AG04450 (cell line): ENCODE results near the gene TMEM154. TPM values are rescaled to one million over a fixed set of nuclear protein-coding genes. Genes with fewer than 3 reads are reported as not detected.

ENCODE experiments used
- CTCF ChIA-PET: fragments of 300-600, 350-600 bp; formaldehyde crosslinking; extraction: SDS; loops from one replicate; lab custom pipeline; 2022; ENCODE audit warnings: antibody characterized with exemption, inconsistent platforms; lab: Charles Lee
- POLR2A ChIA-PET: fragments of 350-600 bp; formaldehyde crosslinking; extraction: SDS; loops from one replicate; lab custom pipeline; 2021; ENCODE audit warnings: antibody characterized with exemption, inconsistent platforms; lab: Yijun Ruan, JAX
- DNase-seq: peaks from one replicate; pipeline ENCODE4 v3.0.0-alpha.2; 2011; ENCODE audit warnings: low read depth, low spot score
- H3K27ac ChIP-seq: one replicate; pipeline ENCODE4 v1.5.1; 2012; ENCODE audit warnings: low read depth, low read length, control low read depth
- H3K27me3 ChIP-seq: one replicate; pipeline ENCODE4 v1.6.0; 2012; ENCODE audit warnings: low read length; ENCODE audit not compliant: control insufficient read depth, insufficient read depth
- H3K4me3 ChIP-seq: 2 replicates; pipeline ENCODE4 v1.5.1; 2011; ENCODE audit warnings: mild to moderate bottlenecking, low read depth, low read length, control low read depth
- H3K9me3 ChIP-seq: 2 replicates; pipeline ENCODE4 v1.5.1; 2012; ENCODE audit warnings: low read length; ENCODE audit not compliant: control insufficient read depth, insufficient read depth
- polyA plus RNA-seq: library from polyadenylated mRNA; depleted of rRNA; stranded (reverse); fragments of >200 nt; gene quantifications from 2 replicates; pipeline ENCODE4 v1.2.3, GENCODE V29; 2011
- TF ChIP-seq, protein P1 (sequence below): IDR thresholded peaks from 2 replicates; pipeline ENCODE4 v1.5.1; 2011; ENCODE audit warnings: low read depth, low read length, control low read depth, inconsistent platforms

The TMEM154 gene
- polyA plus RNA-seq, 1 experiment, result 0.63 TPM

- TF ChIP-seq, protein P1, sequence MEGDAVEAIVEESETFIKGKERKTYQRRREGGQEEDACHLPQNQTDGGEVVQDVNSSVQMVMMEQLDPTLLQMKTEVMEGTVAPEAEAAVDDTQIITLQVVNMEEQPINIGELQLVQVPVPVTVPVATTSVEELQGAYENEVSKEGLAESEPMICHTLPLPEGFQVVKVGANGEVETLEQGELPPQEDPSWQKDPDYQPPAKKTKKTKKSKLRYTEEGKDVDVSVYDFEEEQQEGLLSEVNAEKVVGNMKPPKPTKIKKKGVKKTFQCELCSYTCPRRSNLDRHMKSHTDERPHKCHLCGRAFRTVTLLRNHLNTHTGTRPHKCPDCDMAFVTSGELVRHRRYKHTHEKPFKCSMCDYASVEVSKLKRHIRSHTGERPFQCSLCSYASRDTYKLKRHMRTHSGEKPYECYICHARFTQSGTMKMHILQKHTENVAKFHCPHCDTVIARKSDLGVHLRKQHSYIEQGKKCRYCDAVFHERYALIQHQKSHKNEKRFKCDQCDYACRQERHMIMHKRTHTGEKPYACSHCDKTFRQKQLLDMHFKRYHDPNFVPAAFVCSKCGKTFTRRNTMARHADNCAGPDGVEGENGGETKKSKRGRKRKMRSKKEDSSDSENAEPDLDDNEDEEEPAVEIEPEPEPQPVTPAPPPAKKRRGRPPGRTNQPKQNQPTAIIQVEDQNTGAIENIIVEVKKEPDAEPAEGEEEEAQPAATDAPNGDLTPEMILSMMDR, result no peak
- DNase-seq, result no peak
- ChIA-PET CTCF (interaction anchor here (2.9 kb wide), 1 partner anchor 90 kb away, joined by 19 read pairs; no protein-coding TSS in a partner anchor), POLR2A (no interaction called here)
- H3K4me3 ChIP-seq, result peak overlapping the region; percentile 30; the same call in 1 of the 2 replicates
- H3K27ac ChIP-seq, result no peak overlapping the region
- peaks cover 10% of the 10 kb centered on the region for H3K27me3 ChIP-seq
- no peaks in the 10 kb centered on the region for H3K9me3 ChIP-seq
Observed at GRCh38 chr4:152591396-152591795, 88.4 kb downstream of the TMEM154 start.

GRCh38 chr4:152590179-152591031, 89.4 kb downstream of the TMEM154 start:
- Histone ChIP-seq H3K27me3 (peaks cover 7% of the 10 kb centered on the region), H3K9me3 (no peaks in the 10 kb centered on the region), H3K27ac (no peak overlapping the region), H3K4me3 (no peak overlapping the region)
- peak; percentile 81 for DNase-seq
- POLR2A ChIA-PET, result interaction anchor here (0.5 to 0.8 kb wide), 3 partner anchors 17 to 677 kb away, joined by 3 to 4 read pairs (median 4); no protein-coding TSS in a partner anchor
- CTCF ChIA-PET, result interaction anchor here (1.4 to 3.2 kb wide), 4 partner anchors 50 to 182 kb away, joined by 3 to 19 read pairs (median 9); no protein-coding TSS in a partner anchor
- TF ChIP-seq, protein P1, result no peak

DNA sequence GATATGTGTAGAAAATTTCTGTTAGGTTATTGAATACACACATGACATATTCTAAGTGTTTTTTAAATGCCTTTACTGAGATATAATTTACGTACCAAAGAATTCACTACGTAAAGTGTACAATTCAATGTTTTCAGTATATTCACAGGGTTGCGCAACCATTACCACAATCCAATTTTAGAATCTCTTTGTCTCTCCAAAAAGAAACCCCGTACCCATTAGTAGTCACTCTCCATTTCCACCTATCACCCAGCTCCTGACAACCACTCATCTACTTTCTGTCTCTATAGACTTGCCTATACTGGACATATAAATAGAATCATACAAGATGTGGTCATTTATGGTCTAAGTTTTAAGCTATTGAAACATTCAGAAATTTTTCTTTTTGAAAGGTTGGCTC, 90.9 kb downstream of the TMEM154 start:
- Histone ChIP-seq H3K27ac (no peak overlapping the region), H3K4me3 (no peak overlapping the region), H3K27me3 (no peaks in the 10 kb centered on the region), H3K9me3 (no peaks in the 10 kb centered on the region)
- ChIA-PET POLR2A (no interaction called here), CTCF (interaction anchor here (2.0 to 3.2 kb wide), 2 partner anchors 51 to 90 kb away, joined by 4 to 14 read pairs; no protein-coding TSS in a partner anchor)
- TF ChIP-seq, protein P1, result no peak
- no peak for DNase-seq

DNA sequence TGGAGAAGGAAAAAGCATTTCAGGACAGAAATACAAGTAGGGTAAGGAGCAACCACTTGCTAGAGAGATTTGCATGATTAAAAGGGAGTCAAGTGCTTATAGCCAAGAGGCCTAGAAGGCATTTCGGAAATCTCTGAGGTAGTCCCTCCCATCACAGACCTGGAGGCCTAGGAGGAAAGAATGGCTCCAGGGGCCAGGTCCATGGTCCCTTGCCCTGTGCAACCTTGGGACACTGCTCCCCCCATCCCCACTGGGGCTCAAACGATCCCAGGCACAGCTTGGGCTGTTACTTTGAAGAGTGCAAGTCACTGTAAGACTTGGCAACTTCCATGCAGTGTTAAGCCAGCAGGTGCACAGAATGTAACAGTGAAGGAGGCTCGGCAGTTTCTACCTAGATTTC, 92.7 kb downstream of the TMEM154 start:
- POLR2A ChIA-PET, result no interaction called here
- Histone ChIP-seq H3K9me3 (no peaks in the 10 kb centered on the region), H3K4me3 (no peak overlapping the region), H3K27me3 (no peaks in the 10 kb centered on the region), H3K27ac (no peak overlapping the region)
- TF ChIP-seq, protein P1, result no peak
- no peak for DNase-seq
- CTCF ChIA-PET, result no interaction called here

GRCh38 chr4:152586668-152587067, 93.1 kb downstream of the TMEM154 start:
- Histone ChIP-seq H3K27ac (no peak overlapping the region), H3K4me3 (no peak overlapping the region), H3K27me3 (no peaks in the 10 kb centered on the region), H3K9me3 (no peaks in the 10 kb centered on the region)
- CTCF ChIA-PET, result no interaction called here
- no peak for DNase-seq
- POLR2A ChIA-PET, result no interaction called here
- TF ChIP-seq, protein P1, result no peak
